ENCODE measurements around the gene MAD1L1. TPM values are rescaled to one million over a fixed set of nuclear protein-coding genes. Genes with fewer than 3 reads are reported as not detected.
A peak's percentile ranks its signal among the peaks of the same experiment; 100 is the strongest.

Gene MAD1L1
- total and polyA plus RNA-seq, 2 of the 13 experiments (the other 11 are each of a cell fraction or from before 2014, with no cell fraction given): 17.4 to 64.7 TPM

DNA sequence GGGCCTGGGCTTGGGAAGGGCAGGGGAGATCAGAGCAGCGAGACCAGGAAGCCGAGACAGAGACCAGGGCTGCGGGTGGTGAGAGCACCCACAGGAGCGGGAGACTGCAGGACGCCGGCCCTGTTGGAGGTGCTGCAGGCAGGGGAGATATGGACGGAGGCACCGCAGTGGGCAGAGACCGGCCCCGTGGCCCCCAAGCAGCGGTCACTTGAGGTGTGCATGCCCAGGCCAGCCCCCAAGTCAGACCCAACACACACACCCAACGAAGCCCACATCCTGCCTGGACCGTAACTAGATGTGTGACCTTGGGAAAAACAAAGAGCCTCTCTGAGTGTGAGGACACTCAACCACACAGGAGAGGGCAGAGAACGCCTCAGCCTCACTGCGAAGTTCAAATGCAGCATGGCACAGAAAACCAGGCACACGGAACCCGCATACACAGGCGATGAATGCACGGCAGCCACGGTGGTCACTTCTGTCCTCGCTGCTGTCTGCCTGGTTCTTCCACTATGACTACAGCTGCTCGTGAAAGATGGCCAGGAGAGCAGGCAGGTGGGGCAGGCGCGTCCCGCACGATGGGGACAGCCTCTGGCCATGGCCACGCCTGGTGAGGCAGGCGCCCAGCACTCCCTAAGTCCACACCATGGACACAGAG, 214.7 kb downstream of the MAD1L1 start (continued):
- TF ChIP-seq XBP1 (CRISPR knock-in tag; IDR thresholded peaks at IDR 0.05) (no peak), FOXK2 (IDR thresholded peaks at IDR 0.05) (no peak), GPN1 (CRISPR knock-in tag; IDR thresholded peaks at IDR 0.05; ENCODE audit: borderline replicate concordance) (no peak), ZNF737 (CRISPR knock-in tag; IDR thresholded peaks at IDR 0.05; ENCODE audit: borderline replicate concordance) (no peak), ZSCAN29 (CRISPR knock-in tag; conservative IDR thresholded peaks at IDR 0.05) (no peak), ZNF30 (CRISPR knock-in tag; IDR thresholded peaks at IDR 0.05) (no peak), FOXA3 (CRISPR knock-in tag; IDR thresholded peaks at IDR 0.05) (peak; percentile 15; the same call in 1 of the 2 replicates), NFYC (CRISPR knock-in tag; IDR thresholded peaks at IDR 0.05) (no peak), ZBTB34 (CRISPR knock-in tag; IDR thresholded peaks at IDR 0.05) (no peak), ZNF564 (CRISPR knock-in tag; IDR thresholded peaks at IDR 0.05) (no peak), ZNF576 (CRISPR knock-in tag; IDR thresholded peaks at IDR 0.05) (no peak), ZNF180 (CRISPR knock-in tag; IDR thresholded peaks at IDR 0.05; ENCODE audit: borderline replicate concordance, low read depth) (no peak), RBFOX2 (IDR thresholded peaks at IDR 0.05; ENCODE audit: low read depth, low read length) (no peak), AHR (CRISPR knock-in tag; IDR thresholded peaks at IDR 0.05) (no peak), ZNF569 (CRISPR knock-in tag; IDR thresholded peaks at IDR 0.05; ENCODE audit: borderline replicate concordance) (no peak), FOXP4 (CRISPR knock-in tag; IDR thresholded peaks at IDR 0.05) (peak; percentile 17; the same call in 1 of the 2 replicates), ZNF543 (CRISPR knock-in tag; IDR thresholded peaks at IDR 0.05) (no peak), ELF4 (CRISPR knock-in tag; IDR thresholded peaks at IDR 0.05; ENCODE audit: borderline replicate concordance) (no peak), REXO4 (CRISPR knock-in tag; IDR thresholded peaks at IDR 0.05; ENCODE audit: borderline replicate concordance) (no peak), SPEN (CRISPR knock-in tag; IDR thresholded peaks at IDR 0.05; ENCODE audit: low read depth) (no peak), MEIS1 (CRISPR knock-in tag; IDR thresholded peaks at IDR 0.05; ENCODE audit: borderline replicate concordance) (peak; percentile 55; the same call in 1 of the 2 replicates)
- TF ChIP-seq, protein P1, sequence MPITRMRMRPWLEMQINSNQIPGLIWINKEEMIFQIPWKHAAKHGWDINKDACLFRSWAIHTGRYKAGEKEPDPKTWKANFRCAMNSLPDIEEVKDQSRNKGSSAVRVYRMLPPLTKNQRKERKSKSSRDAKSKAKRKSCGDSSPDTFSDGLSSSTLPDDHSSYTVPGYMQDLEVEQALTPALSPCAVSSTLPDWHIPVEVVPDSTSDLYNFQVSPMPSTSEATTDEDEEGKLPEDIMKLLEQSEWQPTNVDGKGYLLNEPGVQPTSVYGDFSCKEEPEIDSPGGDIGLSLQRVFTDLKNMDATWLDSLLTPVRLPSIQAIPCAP (CRISPR knock-in tag; IDR thresholded peaks at IDR 0.05; ENCODE audit: low read depth): no peak
- TF ChIP-seq, protein P2, sequence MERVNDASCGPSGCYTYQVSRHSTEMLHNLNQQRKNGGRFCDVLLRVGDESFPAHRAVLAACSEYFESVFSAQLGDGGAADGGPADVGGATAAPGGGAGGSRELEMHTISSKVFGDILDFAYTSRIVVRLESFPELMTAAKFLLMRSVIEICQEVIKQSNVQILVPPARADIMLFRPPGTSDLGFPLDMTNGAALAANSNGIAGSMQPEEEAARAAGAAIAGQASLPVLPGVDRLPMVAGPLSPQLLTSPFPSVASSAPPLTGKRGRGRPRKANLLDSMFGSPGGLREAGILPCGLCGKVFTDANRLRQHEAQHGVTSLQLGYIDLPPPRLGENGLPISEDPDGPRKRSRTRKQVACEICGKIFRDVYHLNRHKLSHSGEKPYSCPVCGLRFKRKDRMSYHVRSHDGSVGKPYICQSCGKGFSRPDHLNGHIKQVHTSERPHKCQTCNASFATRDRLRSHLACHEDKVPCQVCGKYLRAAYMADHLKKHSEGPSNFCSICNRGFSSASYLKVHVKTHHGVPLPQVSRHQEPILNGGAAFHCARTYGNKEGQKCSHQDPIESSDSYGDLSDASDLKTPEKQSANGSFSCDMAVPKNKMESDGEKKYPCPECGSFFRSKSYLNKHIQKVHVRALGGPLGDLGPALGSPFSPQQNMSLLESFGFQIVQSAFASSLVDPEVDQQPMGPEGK (CRISPR knock-in tag; IDR thresholded peaks at IDR 0.05): peak; percentile 68

All from HepG2 (cell line).